DOHH2 (cell line): ENCODE results near the gene MCCC1.

ENCODE experiments used
- EZH2phosphoT487 ChIP-seq: fragments of 200-600 bp; sonication (generic); IDR thresholded peaks from 2 replicates; pipeline ENCODE4 v1.6.1; 2017; ENCODE audit warnings: borderline replicate concordance, mild to moderate bottlenecking, antibody characterized with exemption, low read length, moderate library complexity, mixed read lengths
- TF ChIP-seq, protein P1 (sequence below): fragments of 200-600 bp; sonication (generic); IDR thresholded peaks from one replicate; pipeline ENCODE4 v1.5.1; 2014; ENCODE audit warnings: antibody characterized with exemption, mild to moderate bottlenecking, low read depth, low read length; ENCODE audit not compliant: poor library complexity, severe bottlenecking

GRCh38 chr3:183058351-183058750, 40.9 kb downstream of the MCCC1 start:
- TF ChIP-seq, protein P1, sequence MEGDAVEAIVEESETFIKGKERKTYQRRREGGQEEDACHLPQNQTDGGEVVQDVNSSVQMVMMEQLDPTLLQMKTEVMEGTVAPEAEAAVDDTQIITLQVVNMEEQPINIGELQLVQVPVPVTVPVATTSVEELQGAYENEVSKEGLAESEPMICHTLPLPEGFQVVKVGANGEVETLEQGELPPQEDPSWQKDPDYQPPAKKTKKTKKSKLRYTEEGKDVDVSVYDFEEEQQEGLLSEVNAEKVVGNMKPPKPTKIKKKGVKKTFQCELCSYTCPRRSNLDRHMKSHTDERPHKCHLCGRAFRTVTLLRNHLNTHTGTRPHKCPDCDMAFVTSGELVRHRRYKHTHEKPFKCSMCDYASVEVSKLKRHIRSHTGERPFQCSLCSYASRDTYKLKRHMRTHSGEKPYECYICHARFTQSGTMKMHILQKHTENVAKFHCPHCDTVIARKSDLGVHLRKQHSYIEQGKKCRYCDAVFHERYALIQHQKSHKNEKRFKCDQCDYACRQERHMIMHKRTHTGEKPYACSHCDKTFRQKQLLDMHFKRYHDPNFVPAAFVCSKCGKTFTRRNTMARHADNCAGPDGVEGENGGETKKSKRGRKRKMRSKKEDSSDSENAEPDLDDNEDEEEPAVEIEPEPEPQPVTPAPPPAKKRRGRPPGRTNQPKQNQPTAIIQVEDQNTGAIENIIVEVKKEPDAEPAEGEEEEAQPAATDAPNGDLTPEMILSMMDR = no peak
- TF ChIP-seq EZH2phosphoT487 = no peak
